ENCODE data around the gene CBX5. TPM values are rescaled to one million over a fixed set of nuclear protein-coding genes. Genes with fewer than 3 reads are reported as not detected.

Gene CBX5
- total and polyA plus RNA-seq, 9 of the 15 experiments (the other 6 are each of a cell fraction or from before 2014, with no cell fraction given): 32.6 to 102 (median 59.2) TPM

- TF ChIP-seq CHCHD3 (CRISPR knock-in tag; IDR thresholded peaks at IDR 0.05) (no peak), GTF3C2 (IDR thresholded peaks at IDR 0.05; ENCODE audit: borderline replicate concordance, extremely low read depth, insufficient read length) (no peak), PBX2 (CRISPR knock-in tag; IDR thresholded peaks at IDR 0.05; ENCODE audit: low read depth) (no peak), PBX2 (tag; conservative IDR thresholded peaks at IDR 0.05; ENCODE audit: low read depth) (no peak), BCL6 (CRISPR knock-in tag; IDR thresholded peaks at IDR 0.05) (no peak), PCBP1 (IDR thresholded peaks at IDR 0.05; ENCODE audit: low read depth, low read length, poor library complexity, severe bottlenecking) (no peak), ZHX1 (conservative IDR thresholded peaks at IDR 0.05; ENCODE audit: low read length) (no peak), POLR2AphosphoS5 (IDR thresholded peaks at IDR 0.05; ENCODE audit: control insufficient read depth, insufficient read depth, low read depth, low read length) (no peak), GATAD2B (IDR thresholded peaks at IDR 0.05; ENCODE audit: borderline replicate concordance) (no peak), E2F5 (CRISPR knock-in tag; IDR thresholded peaks at IDR 0.05) (no peak), ZC3H8 (IDR thresholded peaks at IDR 0.05) (no peak), STAT5B (CRISPR knock-in tag; IDR thresholded peaks at IDR 0.05) (no peak), GABPB1 (CRISPR knock-in tag; IDR thresholded peaks at IDR 0.05) (no peak), YBX1 (IDR thresholded peaks at IDR 0.05) (no peak), NFYB (IDR thresholded peaks at IDR 0.05; ENCODE audit: extremely low read depth, insufficient read length) (no peak), KDM5B (IDR thresholded peaks at IDR 0.05; ENCODE audit: insufficient replicate concordance, low read depth, low read length) (no peak), MAZ (CRISPR knock-in tag; conservative IDR thresholded peaks at IDR 0.05 in 1 of 2, IDR thresholded peaks at IDR 0.05 in 1 of 2) (peak in 1 of 2 experiments; percentile 22; a peak in 1 of 4 replicates)
Measured at GRCh38 chr12:54296393-54297099, 16.6 kb upstream of the CBX5 start (continued).
